Measurements from ENCODE around the gene ILRUN.

Gene ILRUN

GRCh38 chr6:34648806-34649205 is 47.8 kb downstream of the ILRUN start:
- Mint-ChIP-seq H3K4me1 (peaks cover 15% of the 10 kb centered on the region), H3K4me3 (no peak overlapping the region), H3K27ac (no peak overlapping the region), H3K27me3 (ENCODE audit: low read depth) (no peaks in the 10 kb centered on the region), H3K36me3 (ENCODE audit: low read depth) (peaks cover 38% of the 10 kb centered on the region), H3K9me3 (no peaks in the 10 kb centered on the region)
- TF ChIP-seq CTCF (IDR thresholded peaks at IDR 0.05; ENCODE audit: unreplicated experiment in 3 of 3), result no peak
